ENCODE measurements around the gene CYTH3.

Gene CYTH3

GRCh38 chr7:6147627-6148026 is 124.8 kb downstream of the CYTH3 start:
- no peak overlapping the region for H3K4me3 ChIP-seq (ENCODE audit: low read depth, low read length)
- no peak for DNase-seq (ENCODE audit: low read depth)
- TF ChIP-seq, protein P1, sequence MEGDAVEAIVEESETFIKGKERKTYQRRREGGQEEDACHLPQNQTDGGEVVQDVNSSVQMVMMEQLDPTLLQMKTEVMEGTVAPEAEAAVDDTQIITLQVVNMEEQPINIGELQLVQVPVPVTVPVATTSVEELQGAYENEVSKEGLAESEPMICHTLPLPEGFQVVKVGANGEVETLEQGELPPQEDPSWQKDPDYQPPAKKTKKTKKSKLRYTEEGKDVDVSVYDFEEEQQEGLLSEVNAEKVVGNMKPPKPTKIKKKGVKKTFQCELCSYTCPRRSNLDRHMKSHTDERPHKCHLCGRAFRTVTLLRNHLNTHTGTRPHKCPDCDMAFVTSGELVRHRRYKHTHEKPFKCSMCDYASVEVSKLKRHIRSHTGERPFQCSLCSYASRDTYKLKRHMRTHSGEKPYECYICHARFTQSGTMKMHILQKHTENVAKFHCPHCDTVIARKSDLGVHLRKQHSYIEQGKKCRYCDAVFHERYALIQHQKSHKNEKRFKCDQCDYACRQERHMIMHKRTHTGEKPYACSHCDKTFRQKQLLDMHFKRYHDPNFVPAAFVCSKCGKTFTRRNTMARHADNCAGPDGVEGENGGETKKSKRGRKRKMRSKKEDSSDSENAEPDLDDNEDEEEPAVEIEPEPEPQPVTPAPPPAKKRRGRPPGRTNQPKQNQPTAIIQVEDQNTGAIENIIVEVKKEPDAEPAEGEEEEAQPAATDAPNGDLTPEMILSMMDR (IDR thresholded peaks at IDR 0.05; ENCODE audit: control insufficient read depth, extremely low read depth, insufficient read depth) = no peak

DNA sequence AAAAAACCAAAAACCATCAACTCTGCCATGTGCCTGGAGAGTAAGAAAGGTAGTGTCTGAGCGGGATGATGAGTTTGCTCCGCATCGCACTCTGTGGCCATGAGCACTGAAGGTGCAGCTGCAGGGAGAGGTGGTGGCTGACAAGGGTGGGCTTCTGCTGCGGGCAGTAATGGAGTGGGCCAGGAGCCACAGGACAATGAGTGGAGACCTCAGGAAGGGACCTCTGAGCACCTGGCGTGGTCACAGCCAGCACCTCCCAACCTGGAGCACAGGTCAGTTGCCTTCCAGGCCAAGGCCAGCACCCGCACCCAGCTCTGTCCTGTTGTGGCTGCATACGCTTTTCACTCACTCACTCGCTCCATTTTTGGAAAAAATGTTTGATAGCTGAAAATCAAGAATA is 125.8 kb downstream of the CYTH3 start:
- no peak for DNase-seq (ENCODE audit: low read depth)
- H3K4me3 ChIP-seq (ENCODE audit: low read depth, low read length) = no peak overlapping the region
- TF ChIP-seq, protein P1 (IDR thresholded peaks at IDR 0.05; ENCODE audit: control insufficient read depth, extremely low read depth, insufficient read depth) = no peak

DNA sequence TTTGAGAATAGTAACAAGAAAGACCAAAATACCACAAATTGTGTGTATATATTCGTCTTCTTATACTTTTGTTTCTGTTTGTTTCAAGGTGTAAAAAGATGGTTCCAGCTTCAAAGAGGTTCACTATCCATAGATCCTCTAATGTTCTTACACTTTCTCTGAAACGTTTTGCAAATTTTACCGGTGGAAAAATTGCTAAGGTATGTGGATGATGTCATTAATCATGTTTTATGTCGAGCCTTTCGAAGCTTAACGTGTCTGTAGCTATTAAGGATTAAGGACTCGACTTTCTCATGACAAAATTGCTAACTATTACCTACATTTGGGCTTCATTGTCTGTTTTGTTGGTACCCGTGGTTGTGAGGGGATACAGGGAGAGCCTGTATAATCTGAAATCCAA is 128.4 kb downstream of the CYTH3 start:
- DNase-seq (ENCODE audit: low read depth) = no peak
- TF ChIP-seq, protein P1 (IDR thresholded peaks at IDR 0.05; ENCODE audit: control insufficient read depth, extremely low read depth, insufficient read depth) = no peak
- H3K4me3 ChIP-seq (ENCODE audit: low read depth, low read length) = no peak overlapping the region

DNA sequence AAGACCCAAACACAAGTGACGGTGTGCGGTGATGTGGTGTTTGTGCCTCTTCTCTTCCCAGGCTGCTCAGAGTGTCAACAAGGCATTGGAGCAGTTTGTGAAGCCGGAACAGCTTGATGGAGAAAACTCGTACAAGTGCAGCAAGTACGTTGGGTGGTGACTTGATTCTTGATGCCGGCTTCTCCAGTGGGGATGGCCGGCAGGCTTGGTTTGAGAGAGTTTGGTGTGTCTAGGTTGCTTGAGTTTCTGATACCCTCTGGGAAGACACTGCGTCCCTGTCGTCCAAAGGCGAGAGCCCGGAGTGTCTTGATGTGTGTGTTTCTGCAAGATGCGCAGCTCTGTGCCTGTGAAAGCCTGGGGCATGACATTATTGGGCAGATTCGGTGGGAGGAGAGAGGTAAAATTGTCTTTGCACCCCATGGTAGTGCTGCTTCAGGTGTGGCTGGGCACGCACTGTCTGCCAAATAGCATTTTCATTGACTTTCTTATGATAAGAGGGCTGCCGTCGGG is 129.5 kb downstream of the CYTH3 start:
- DNase-seq (ENCODE audit: low read depth) = no peak
- no peak overlapping the region for H3K4me3 ChIP-seq (ENCODE audit: low read depth, low read length)
- TF ChIP-seq, protein P1 (IDR thresholded peaks at IDR 0.05; ENCODE audit: control insufficient read depth, extremely low read depth, insufficient read depth) = no peak

- no peak overlapping the region for H3K4me3 ChIP-seq (ENCODE audit: low read depth, low read length)
- TF ChIP-seq, protein P1 (IDR thresholded peaks at IDR 0.05; ENCODE audit: control insufficient read depth, extremely low read depth, insufficient read depth) = no peak
- DNase-seq (ENCODE audit: low read depth) = no peak
These were observed 133.0 kb downstream of the CYTH3 start for GRCh38 chr7:6139189-6139996.

DNA sequence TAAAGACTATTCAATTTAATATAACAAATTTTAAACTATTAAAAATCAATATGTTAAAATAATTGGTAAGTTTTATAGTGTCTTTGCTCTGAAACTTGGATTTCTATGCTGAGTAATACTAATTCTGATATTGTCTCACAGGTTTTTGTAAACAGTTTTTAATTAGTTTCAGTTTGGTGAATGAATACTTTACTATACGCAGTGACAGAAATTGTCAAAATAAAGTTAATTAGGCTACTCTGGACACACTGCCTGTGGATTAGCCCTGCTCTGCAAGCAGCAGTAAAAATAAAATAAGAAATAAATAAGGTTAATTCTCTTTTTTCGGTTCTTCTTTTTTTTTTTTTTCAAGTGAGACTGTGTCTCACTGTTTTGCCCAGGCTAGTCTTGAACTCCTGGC is 135.9 kb downstream of the CYTH3 start:
- TF ChIP-seq, protein P1 (IDR thresholded peaks at IDR 0.05; ENCODE audit: control insufficient read depth, extremely low read depth, insufficient read depth) = no peak
- no peak overlapping the region for H3K4me3 ChIP-seq (ENCODE audit: low read depth, low read length)
- no peak for DNase-seq (ENCODE audit: low read depth)

- TF ChIP-seq, protein P1 (IDR thresholded peaks at IDR 0.05; ENCODE audit: control insufficient read depth, extremely low read depth, insufficient read depth) = no peak
- no peak overlapping the region for H3K4me3 ChIP-seq (ENCODE audit: low read depth, low read length)
- DNase-seq (ENCODE audit: low read depth) = no peak
These were observed 139.2 kb downstream of the CYTH3 start for GRCh38 chr7:6133249-6133648.

All from LNCaP clone FGC (cell line).